ENCODE measurements around the gene PLEKHG1.

The PLEKHG1 gene

GRCh38 chr6:150634964-150635292, 35.2 kb downstream of the PLEKHG1 start:
- Histone ChIP-seq H2BK120ac (ENCODE audit: insufficient read depth, low read length, poor library complexity) (no peak overlapping the region), H3K27ac (ENCODE audit: low read depth, low read length) (no peak overlapping the region), H3K27me3 (ENCODE audit: insufficient read depth, low read length) (no peaks in the 10 kb centered on the region), H3K4me1 (ENCODE audit: control insufficient read depth in 1 of 2, insufficient read depth in 2 of 2, low read length in 2 of 2) (no peaks in the 10 kb centered on the region), H3K79me1 (ENCODE audit: low read length) (no peaks in the 10 kb centered on the region), H3K4me3 (ENCODE audit: low read depth, low read length) (no peak overlapping the region), H3K36me3 (ENCODE audit: control insufficient read depth in 1 of 2, insufficient read depth in 2 of 2, low read length in 2 of 2) (no peaks in the 10 kb centered on the region), H3K9me3 (ENCODE audit: insufficient read depth, low read depth, low read length) (no peaks in the 10 kb centered on the region), H4K12ac (ENCODE audit: low read depth, low read length) (no peak overlapping the region), H3K23ac (ENCODE audit: low read length) (no peak overlapping the region), H3K14ac (ENCODE audit: low read length) (no peak overlapping the region), H2AK5ac (ENCODE audit: low read length) (no peak overlapping the region), H3K4ac (ENCODE audit: low read depth, low read length) (no peak overlapping the region), H3K9ac (ENCODE audit: low read length) (no peak overlapping the region), H4K91ac (ENCODE audit: low read depth, low read length) (no peak overlapping the region), H3K79me2 (ENCODE audit: control insufficient read depth, insufficient read depth, low read length, poor library complexity) (no peaks in the 10 kb centered on the region), H4K8ac (ENCODE audit: low read depth, low read length) (no peak overlapping the region), H2BK12ac (ENCODE audit: low read length) (no peak overlapping the region), H2BK5ac (ENCODE audit: low read depth, low read length, poor library complexity) (no peak overlapping the region), H3K4me2 (ENCODE audit: low read length) (no peak overlapping the region), H2AFZ (ENCODE audit: insufficient read depth, low read length, poor library complexity) (no peak overlapping the region), H3K18ac (ENCODE audit: low read length) (no peak overlapping the region)
- no CpG with 5 or more reads among the region's 1 CpG for WGBS (ENCODE audit: extremely low coverage, insufficient coverage, insufficient read length)
- peak in 1 of 2 donors; percentile 20 for DNase-seq

GRCh38 chr6:150635906-150636514, 36.3 kb downstream of the PLEKHG1 start:
- no peak overlapping the region for H2AK5ac ChIP-seq (ENCODE audit: low read length)
- H3K18ac ChIP-seq (ENCODE audit: low read length): no peak overlapping the region
- no peaks in the 10 kb centered on the region for H3K9me3 ChIP-seq (ENCODE audit: insufficient read depth, low read depth, low read length)
- no peaks in the 10 kb centered on the region for H3K36me3 ChIP-seq (ENCODE audit: control insufficient read depth in 1 of 2, insufficient read depth in 2 of 2, low read length in 2 of 2)
- no peaks in the 10 kb centered on the region for H3K79me1 ChIP-seq (ENCODE audit: low read length)
- H3K4me1 ChIP-seq (ENCODE audit: control insufficient read depth in 1 of 2, insufficient read depth in 2 of 2, low read length in 2 of 2): no peaks in the 10 kb centered on the region
- H3K14ac ChIP-seq (ENCODE audit: low read length): no peak overlapping the region
- no peak for DNase-seq
- H3K4me2 ChIP-seq (ENCODE audit: low read length): no peak overlapping the region
- H3K27ac ChIP-seq (ENCODE audit: low read depth, low read length): no peak overlapping the region
- WGBS (ENCODE audit: extremely low coverage, insufficient coverage, insufficient read length): no CpG with 5 or more reads among the region's 3 CpGs
- H3K4me3 ChIP-seq (ENCODE audit: low read depth, low read length): no peak overlapping the region
- no peak overlapping the region for H4K12ac ChIP-seq (ENCODE audit: low read depth, low read length)
- H3K9ac ChIP-seq (ENCODE audit: low read length): no peak overlapping the region
- H2AFZ ChIP-seq (ENCODE audit: insufficient read depth, low read length, poor library complexity): no peak overlapping the region
- no peak overlapping the region for H3K4ac ChIP-seq (ENCODE audit: low read depth, low read length)
- no peak overlapping the region for H2BK12ac ChIP-seq (ENCODE audit: low read length)
- no peak overlapping the region for H4K91ac ChIP-seq (ENCODE audit: low read depth, low read length)
- H3K79me2 ChIP-seq (ENCODE audit: control insufficient read depth, insufficient read depth, low read length, poor library complexity): no peaks in the 10 kb centered on the region
- H3K23ac ChIP-seq (ENCODE audit: low read length): no peak overlapping the region
- no peak overlapping the region for H4K8ac ChIP-seq (ENCODE audit: low read depth, low read length)
- H2BK120ac ChIP-seq (ENCODE audit: insufficient read depth, low read length, poor library complexity): no peak overlapping the region
- no peaks in the 10 kb centered on the region for H3K27me3 ChIP-seq (ENCODE audit: insufficient read depth, low read length)
- H2BK5ac ChIP-seq (ENCODE audit: low read depth, low read length, poor library complexity): no peak overlapping the region

- H4K8ac ChIP-seq (ENCODE audit: low read depth, low read length): no peak overlapping the region
- H3K27me3 ChIP-seq (ENCODE audit: insufficient read depth, low read length): no peaks in the 10 kb centered on the region
- H3K4ac ChIP-seq (ENCODE audit: low read depth, low read length): no peak overlapping the region
- no peak overlapping the region for H3K4me2 ChIP-seq (ENCODE audit: low read length)
- no peaks in the 10 kb centered on the region for H3K9me3 ChIP-seq (ENCODE audit: insufficient read depth, low read depth, low read length)
- H2AFZ ChIP-seq (ENCODE audit: insufficient read depth, low read length, poor library complexity): no peak overlapping the region
- DNase-seq: no peak
- no peak overlapping the region for H2AK5ac ChIP-seq (ENCODE audit: low read length)
- no peak overlapping the region for H2BK5ac ChIP-seq (ENCODE audit: low read depth, low read length, poor library complexity)
- no peaks in the 10 kb centered on the region for H3K79me1 ChIP-seq (ENCODE audit: low read length)
- no peak overlapping the region for H3K18ac ChIP-seq (ENCODE audit: low read length)
- H3K9ac ChIP-seq (ENCODE audit: low read length): no peak overlapping the region
- H3K4me3 ChIP-seq (ENCODE audit: low read depth, low read length): no peak overlapping the region
- H2BK12ac ChIP-seq (ENCODE audit: low read length): no peak overlapping the region
- H2BK120ac ChIP-seq (ENCODE audit: insufficient read depth, low read length, poor library complexity): no peak overlapping the region
- H3K79me2 ChIP-seq (ENCODE audit: control insufficient read depth, insufficient read depth, low read length, poor library complexity): no peaks in the 10 kb centered on the region
- H3K36me3 ChIP-seq (ENCODE audit: control insufficient read depth in 1 of 2, insufficient read depth in 2 of 2, low read length in 2 of 2): no peaks in the 10 kb centered on the region
- no CpG with 5 or more reads among the region's 1 CpG for WGBS (ENCODE audit: extremely low coverage, insufficient coverage, insufficient read length)
- no peaks in the 10 kb centered on the region for H3K4me1 ChIP-seq (ENCODE audit: control insufficient read depth in 1 of 2, insufficient read depth in 2 of 2, low read length in 2 of 2)
- no peak overlapping the region for H3K23ac ChIP-seq (ENCODE audit: low read length)
- H4K91ac ChIP-seq (ENCODE audit: low read depth, low read length): no peak overlapping the region
- H3K14ac ChIP-seq (ENCODE audit: low read length): no peak overlapping the region
- H3K27ac ChIP-seq (ENCODE audit: low read depth, low read length): no peak overlapping the region
- H4K12ac ChIP-seq (ENCODE audit: low read depth, low read length): no peak overlapping the region
These were observed 37.1 kb downstream of the PLEKHG1 start for GRCh38 chr6:150636808-150637207.

- H3K14ac ChIP-seq (ENCODE audit: low read length): no peak overlapping the region
- no CpG with 5 or more reads among the region's 1 CpG for WGBS (ENCODE audit: extremely low coverage, insufficient coverage, insufficient read length)
- no peaks in the 10 kb centered on the region for H3K79me1 ChIP-seq (ENCODE audit: low read length)
- no peak overlapping the region for H3K18ac ChIP-seq (ENCODE audit: low read length)
- no peaks in the 10 kb centered on the region for H3K36me3 ChIP-seq (ENCODE audit: control insufficient read depth in 1 of 2, insufficient read depth in 2 of 2, low read length in 2 of 2)
- H3K9me3 ChIP-seq (ENCODE audit: insufficient read depth, low read depth, low read length): no peaks in the 10 kb centered on the region
- no peak overlapping the region for H2BK120ac ChIP-seq (ENCODE audit: insufficient read depth, low read length, poor library complexity)
- DNase-seq: no peak
- no peak overlapping the region for H4K12ac ChIP-seq (ENCODE audit: low read depth, low read length)
- no peaks in the 10 kb centered on the region for H3K27me3 ChIP-seq (ENCODE audit: insufficient read depth, low read length)
- no peak overlapping the region for H3K9ac ChIP-seq (ENCODE audit: low read length)
- no peak overlapping the region for H3K4ac ChIP-seq (ENCODE audit: low read depth, low read length)
- H2BK12ac ChIP-seq (ENCODE audit: low read length): no peak overlapping the region
- no peak overlapping the region for H3K4me2 ChIP-seq (ENCODE audit: low read length)
- no peak overlapping the region for H3K4me3 ChIP-seq (ENCODE audit: low read depth, low read length)
- H2AFZ ChIP-seq (ENCODE audit: insufficient read depth, low read length, poor library complexity): no peak overlapping the region
- no peak overlapping the region for H3K23ac ChIP-seq (ENCODE audit: low read length)
- no peak overlapping the region for H2BK5ac ChIP-seq (ENCODE audit: low read depth, low read length, poor library complexity)
- no peaks in the 10 kb centered on the region for H3K4me1 ChIP-seq (ENCODE audit: control insufficient read depth in 1 of 2, insufficient read depth in 2 of 2, low read length in 2 of 2)
- no peak overlapping the region for H4K8ac ChIP-seq (ENCODE audit: low read depth, low read length)
- no peak overlapping the region for H4K91ac ChIP-seq (ENCODE audit: low read depth, low read length)
- H3K27ac ChIP-seq (ENCODE audit: low read depth, low read length): no peak overlapping the region
- no peaks in the 10 kb centered on the region for H3K79me2 ChIP-seq (ENCODE audit: control insufficient read depth, insufficient read depth, low read length, poor library complexity)
- H2AK5ac ChIP-seq (ENCODE audit: low read length): no peak overlapping the region
These were observed 37.6 kb downstream of the PLEKHG1 start for GRCh38 chr6:150637266-150637665.
